Activated naive CD4-positive, alpha-beta T cell treated with anti-CD3 and anti-CD28 coated beads, Interleukin-2, amount 50 U/mL, for 16 hours (primary cell): Measurements from ENCODE around the gene B4GALNT3.
"Not testable (repeated sequence)": the region's sequence is repeated elsewhere in the genome, so short reads cannot be mapped to it uniquely, and the experiment has no call there.

ENCODE experiments used
- DNase-seq: peaks from one replicate; pipeline ENCODE4 v3.0.0-alpha.2; 2020

Gene B4GALNT3

GRCh38 chr12:459430-460258 lies at the start of gene B4GALNT3:
Gene B4GALNT3, plus strand, starts transcription at chr12:459939. Its CDS starts 438 bp downstream, at chr12:460377.
- peak; percentile 42 for DNase-seq

GRCh38 chr12:414859-415258 lies 44.9 kb upstream of the B4GALNT3 start:
- no peak for DNase-seq

- no peak for DNase-seq
Measured at GRCh38 chr12:418432-418831, 41.3 kb upstream of the B4GALNT3 start.

- DNase-seq = no peak
Measured at GRCh38 chr12:422526-422925, 37.2 kb upstream of the B4GALNT3 start.

- DNase-seq = not testable (repeated sequence)
Measured at GRCh38 chr12:435737-436136, 24.0 kb upstream of the B4GALNT3 start.

- peak; percentile 36 for DNase-seq
Measured at GRCh38 chr12:442235-442884, 17.4 kb upstream of the B4GALNT3 start.

- DNase-seq = no peak
Measured at GRCh38 chr12:447141-447540, 12.6 kb upstream of the B4GALNT3 start.

GRCh38 chr12:449203-449602 lies 10.5 kb upstream of the B4GALNT3 start:
- no peak for DNase-seq

GRCh38 chr12:450438-450837 lies 9.3 kb upstream of the B4GALNT3 start:
- no peak for DNase-seq

- peak; percentile 62 for DNase-seq
Measured at GRCh38 chr12:452667-453210, 7.0 kb upstream of the B4GALNT3 start.

- DNase-seq = no peak
Measured at GRCh38 chr12:454833-455232, 4.9 kb upstream of the B4GALNT3 start.

GRCh38 chr12:455821-456220 lies 3.9 kb upstream of the B4GALNT3 start:
- no peak for DNase-seq

- DNase-seq = no peak
Measured at GRCh38 chr12:457676-458075, 2.1 kb upstream of the B4GALNT3 start.

GRCh38 chr12:459050-459429 lies 699 bp upstream of the B4GALNT3 start:
- DNase-seq = no peak

- DNase-seq = peak; percentile 43
Measured at GRCh38 chr12:460261-461230, 807 bp downstream of the B4GALNT3 start.

GRCh38 chr12:461425-461824 lies 1.7 kb downstream of the B4GALNT3 start:
- no peak for DNase-seq

GRCh38 chr12:462936-463705 lies 3.4 kb downstream of the B4GALNT3 start:
- DNase-seq = no peak

GRCh38 chr12:464484-465267 lies 4.9 kb downstream of the B4GALNT3 start:
- no peak for DNase-seq

- DNase-seq = no peak
Measured at GRCh38 chr12:466039-466438, 6.3 kb downstream of the B4GALNT3 start.

GRCh38 chr12:466762-467161 lies 7.0 kb downstream of the B4GALNT3 start:
- DNase-seq = no peak

- no peak for DNase-seq
Measured at GRCh38 chr12:467591-467990, 7.9 kb downstream of the B4GALNT3 start.
